ENCODE results near the gene CRIP2.

The CRIP2 gene

GRCh38 chr14:105450864-105451720 is 23.5 kb upstream of the CRIP2 start:
- Mint-ChIP-seq H3K9me3 (no peaks in the 10 kb centered on the region), H3K27me3 (no peaks in the 10 kb centered on the region), H3K4me3 (no peak overlapping the region), H3K4me1 (ENCODE audit: low read depth) (no peaks in the 10 kb centered on the region), H3K36me3 (ENCODE audit: low read depth) (peaks cover 21% of the 10 kb centered on the region), H3K27ac (no peak overlapping the region)

GRCh38 chr14:105452963-105453362 is 21.7 kb upstream of the CRIP2 start:
- no peaks in the 10 kb centered on the region for H3K9me3 Mint-ChIP-seq
- peaks cover 21% of the 10 kb centered on the region for H3K36me3 Mint-ChIP-seq (ENCODE audit: low read depth)
- H3K4me1 Mint-ChIP-seq (ENCODE audit: low read depth): no peaks in the 10 kb centered on the region
- no peaks in the 10 kb centered on the region for H3K27me3 Mint-ChIP-seq
- H3K27ac Mint-ChIP-seq: no peak overlapping the region
- H3K4me3 Mint-ChIP-seq: no peak overlapping the region

GRCh38 chr14:105453847-105454246 is 20.8 kb upstream of the CRIP2 start:
- H3K27me3 Mint-ChIP-seq: no peaks in the 10 kb centered on the region
- no peaks in the 10 kb centered on the region for H3K4me1 Mint-ChIP-seq (ENCODE audit: low read depth)
- peaks cover 21% of the 10 kb centered on the region for H3K36me3 Mint-ChIP-seq (ENCODE audit: low read depth)
- H3K27ac Mint-ChIP-seq: no peak overlapping the region
- H3K9me3 Mint-ChIP-seq: no peaks in the 10 kb centered on the region
- no peak overlapping the region for H3K4me3 Mint-ChIP-seq

GRCh38 chr14:105455086-105455640 is 19.5 kb upstream of the CRIP2 start:
- H3K27ac Mint-ChIP-seq: no peak overlapping the region

GRCh38 chr14:105455766-105456660 is 18.6 kb upstream of the CRIP2 start:
- Mint-ChIP-seq H3K36me3 (ENCODE audit: low read depth) (peaks cover 26% of the 10 kb centered on the region), H3K4me3 (no peak overlapping the region), H3K27ac (no peak overlapping the region), H3K27me3 (no peaks in the 10 kb centered on the region), H3K4me1 (ENCODE audit: low read depth) (no peaks in the 10 kb centered on the region), H3K9me3 (no peaks in the 10 kb centered on the region)

More at GRCh38 chr14:105455086-105455640, 19.5 kb upstream of the CRIP2 start:
- Mint-ChIP-seq H3K36me3 (ENCODE audit: low read depth) (peaks cover 21% of the 10 kb centered on the region), H3K9me3 (no peaks in the 10 kb centered on the region), H3K4me1 (ENCODE audit: low read depth) (no peaks in the 10 kb centered on the region), H3K27me3 (no peaks in the 10 kb centered on the region), H3K4me3 (no peak overlapping the region)

DNA sequence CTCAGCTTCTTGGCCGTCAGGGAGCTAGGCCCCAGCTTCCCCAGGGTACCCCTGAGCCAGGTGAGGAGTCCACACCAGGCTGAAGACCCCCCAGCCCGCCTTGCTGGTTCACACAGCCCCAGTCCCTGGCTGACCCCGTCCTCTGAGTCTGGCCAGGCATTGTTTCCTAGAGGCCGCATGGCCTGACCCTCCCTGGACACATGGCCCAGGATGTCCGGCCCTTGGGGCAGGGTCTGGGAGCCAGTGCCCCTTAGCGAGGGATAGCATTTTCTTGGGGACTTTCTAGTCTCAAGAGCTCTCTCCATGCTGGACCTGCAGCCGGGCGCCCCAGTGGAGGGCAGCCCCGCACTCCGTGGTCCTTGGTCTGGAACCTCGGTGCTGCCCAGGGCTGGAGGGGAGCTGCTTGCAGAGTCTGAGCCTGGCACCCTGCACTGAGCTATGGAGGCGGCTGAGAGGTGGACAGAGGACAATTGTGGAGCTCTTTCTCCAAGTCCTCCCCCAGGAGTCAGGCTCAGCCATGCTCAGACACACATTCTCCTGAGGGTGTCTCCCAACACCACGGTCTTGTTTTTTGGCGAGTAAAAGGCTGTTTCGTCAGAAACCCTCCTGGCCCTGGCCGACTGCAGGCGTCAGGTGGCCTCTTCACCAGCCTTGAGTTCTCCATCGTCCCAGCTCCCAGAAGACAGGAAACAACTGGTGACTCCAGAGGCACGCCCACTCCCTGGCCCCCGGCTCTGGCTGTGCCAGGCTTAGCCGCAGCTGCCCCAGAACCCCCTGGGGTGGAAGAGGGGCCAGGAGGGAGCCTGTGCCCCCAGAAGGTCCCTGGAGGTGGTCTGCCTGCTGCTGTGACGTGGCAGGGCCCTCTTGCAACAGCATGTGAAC is 17.6 kb upstream of the CRIP2 start:
- Mint-ChIP-seq H3K4me3 (no peak overlapping the region), H3K4me1 (ENCODE audit: low read depth) (no peaks in the 10 kb centered on the region), H3K27me3 (no peaks in the 10 kb centered on the region), H3K9me3 (no peaks in the 10 kb centered on the region), H3K36me3 (ENCODE audit: low read depth) (peaks cover 33% of the 10 kb centered on the region), H3K27ac (no peak overlapping the region)

- Mint-ChIP-seq H3K36me3 (ENCODE audit: low read depth) (peaks cover 25% of the 10 kb centered on the region), H3K27ac (no peak overlapping the region), H3K9me3 (no peaks in the 10 kb centered on the region), H3K4me3 (no peak overlapping the region), H3K4me1 (ENCODE audit: low read depth) (no peaks in the 10 kb centered on the region), H3K27me3 (no peaks in the 10 kb centered on the region)
These were observed 16.6 kb upstream of the CRIP2 start for GRCh38 chr14:105458010-105458409.

- Mint-ChIP-seq H3K27me3 (no peaks in the 10 kb centered on the region), H3K36me3 (ENCODE audit: low read depth) (peaks cover 25% of the 10 kb centered on the region), H3K9me3 (no peaks in the 10 kb centered on the region), H3K4me1 (ENCODE audit: low read depth) (no peaks in the 10 kb centered on the region), H3K27ac (no peak overlapping the region), H3K4me3 (no peak overlapping the region)
These were observed 16.1 kb upstream of the CRIP2 start for GRCh38 chr14:105458571-105458970.

DNA sequence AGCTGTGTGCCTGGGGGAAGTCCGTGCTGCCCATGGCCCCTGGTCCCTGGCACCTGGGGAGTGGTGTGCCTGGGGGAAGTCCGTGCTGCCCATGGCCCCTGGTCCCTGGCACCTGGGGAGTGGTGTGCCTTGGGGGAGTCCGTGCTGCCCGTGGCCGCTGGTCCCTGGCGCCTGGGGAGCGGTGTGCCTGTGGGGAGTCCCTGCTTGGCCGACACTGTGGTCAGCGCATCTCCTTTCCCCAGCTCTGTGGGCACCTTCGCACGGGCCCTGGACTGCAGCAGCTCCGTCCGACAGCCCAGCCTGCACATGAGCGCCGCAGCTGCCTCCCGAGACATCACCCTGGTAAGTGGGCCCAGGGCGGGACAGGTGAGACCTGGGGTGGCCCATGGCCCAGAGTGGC is 14.5 kb upstream of the CRIP2 start:
- no peaks in the 10 kb centered on the region for H3K9me3 Mint-ChIP-seq
- H3K4me1 Mint-ChIP-seq (ENCODE audit: low read depth): no peaks in the 10 kb centered on the region
- no peak overlapping the region for H3K27ac Mint-ChIP-seq
- H3K27me3 Mint-ChIP-seq: no peaks in the 10 kb centered on the region
- H3K4me3 Mint-ChIP-seq: no peak overlapping the region
- H3K36me3 Mint-ChIP-seq (ENCODE audit: low read depth): peaks cover 18% of the 10 kb centered on the region

- no peaks in the 10 kb centered on the region for H3K4me1 Mint-ChIP-seq (ENCODE audit: low read depth)
- H3K27me3 Mint-ChIP-seq: no peaks in the 10 kb centered on the region
- no peak overlapping the region for H3K4me3 Mint-ChIP-seq
- no peaks in the 10 kb centered on the region for H3K9me3 Mint-ChIP-seq
- peaks cover 14% of the 10 kb centered on the region for H3K36me3 Mint-ChIP-seq (ENCODE audit: low read depth)
- no peak overlapping the region for H3K27ac Mint-ChIP-seq
These were observed 14.0 kb upstream of the CRIP2 start for GRCh38 chr14:105460616-105461015.

- no peaks in the 10 kb centered on the region for H3K9me3 Mint-ChIP-seq
- H3K27me3 Mint-ChIP-seq: no peaks in the 10 kb centered on the region
- no peaks in the 10 kb centered on the region for H3K4me1 Mint-ChIP-seq (ENCODE audit: low read depth)
- H3K36me3 Mint-ChIP-seq (ENCODE audit: low read depth): peaks cover 13% of the 10 kb centered on the region
- H3K27ac Mint-ChIP-seq: no peak overlapping the region
- no peak overlapping the region for H3K4me3 Mint-ChIP-seq
These were observed 12.7 kb upstream of the CRIP2 start for GRCh38 chr14:105461903-105462302.

DNA sequence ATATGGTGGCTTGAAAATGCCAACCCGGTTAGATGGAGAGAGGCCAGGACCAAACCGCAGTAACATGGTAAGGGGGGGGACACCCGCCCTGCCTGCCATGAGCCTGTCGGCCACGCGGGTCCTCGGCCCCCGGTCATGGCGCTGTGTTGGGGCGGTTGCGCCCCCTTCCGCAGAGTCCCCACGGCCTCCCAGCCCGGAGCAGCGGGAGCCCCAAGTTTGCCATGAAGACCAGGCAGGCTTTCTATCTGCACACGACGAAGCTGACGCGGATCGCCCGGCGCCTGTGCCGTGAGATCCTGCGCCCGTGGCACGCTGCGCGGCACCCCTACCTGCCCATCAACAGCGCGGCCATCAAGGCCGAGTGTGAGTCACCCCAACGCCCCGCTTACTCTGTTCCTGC is 10.1 kb upstream of the CRIP2 start:
- Mint-ChIP-seq H3K9me3 (no peaks in the 10 kb centered on the region), H3K27me3 (no peaks in the 10 kb centered on the region), H3K4me3 (no peak overlapping the region), H3K27ac (no peak overlapping the region), H3K36me3 (ENCODE audit: low read depth) (peaks cover 13% of the 10 kb centered on the region), H3K4me1 (ENCODE audit: low read depth) (no peaks in the 10 kb centered on the region)

GRCh38 chr14:105465209-105466031 is 9.2 kb upstream of the CRIP2 start:
- Mint-ChIP-seq H3K27ac (no peak overlapping the region), H3K9me3 (no peaks in the 10 kb centered on the region), H3K4me1 (ENCODE audit: low read depth) (no peaks in the 10 kb centered on the region), H3K4me3 (no peak overlapping the region), H3K36me3 (ENCODE audit: low read depth) (peaks cover 13% of the 10 kb centered on the region), H3K27me3 (no peaks in the 10 kb centered on the region)
